HCT116 (cell line): Measurements from ENCODE around the gene SH3BP5L. TPM values are rescaled to one million over a fixed set of nuclear protein-coding genes. Genes with fewer than 3 reads are reported as not detected.

Experiments used
- ATAC-seq: fragments of 200-7000 bp; cut with Tn5 transposase; 2 replicates; pipeline ENCODE4 v1.9.1; 2020; ENCODE audit warnings: mild to moderate bottlenecking, moderate library complexity
- BruUV-seq: library from RNA; stranded (reverse); fragments of 400-500 nt; replicated peaks from 2 replicates; lab custom pipeline; 2021; lab: Mats Ljungman, UMichigan
- CTCF ChIA-PET: fragments of 300-600 bp; sonication (Branson Sonifier 250); formaldehyde crosslinking; loops from one replicate; lab custom pipeline; 2021; ENCODE audit warnings: antibody characterized with exemption; lab: Charles Lee
- POLR2A ChIA-PET: fragments of 300-600, 350-600 bp; sonication (Branson Sonifier 250); formaldehyde crosslinking; loops from one replicate; lab custom pipeline; 2021; ENCODE audit warnings: antibody characterized with exemption; lab: Charles Lee
- RAD21 ChIA-PET, 2 experiments: fragments of 300-600 bp; sonication (Branson Sonifier 250); formaldehyde crosslinking; loops; one replicate each; lab custom pipeline; 2023; ENCODE audit warnings: low total read pairs in 2 of 2; ENCODE audit not compliant: uncharacterized antibody in 2 of 2, unreplicated experiment in 2 of 2, low non-redundant PET in 1 of 2; lab: Charles Lee
- DNase-seq: peaks from one replicate; pipeline ENCODE4 v3.0.0-alpha.2; 2010; ENCODE audit warnings: low read depth, low spot score
- H2AFZ ChIP-seq: fragments of 200-600 bp; shearing (Covaris generic), sonication (generic); 2 replicates; pipeline ENCODE4 v1.6.1; 2017; ENCODE audit warnings: low read depth, mixed run types, mixed read lengths, antibody characterized with exemption, low read length; ENCODE audit not compliant: poor library complexity, severe bottlenecking
- H3K27ac ChIP-seq: 2 replicates; pipeline ENCODE4 v1.5.1; 2012; ENCODE audit warnings: low read depth, low read length
- H3K27me3 ChIP-seq: fragments of 200-600 bp; sonication (generic); 2 replicates; pipeline ENCODE4 v1.6.1; 2016; ENCODE audit warnings: mixed run types, low read length, mixed read lengths; ENCODE audit not compliant: insufficient read depth
- H3K36me3 ChIP-seq, 2 experiments: fragments of 200-500 bp in 1 of 2; fragments of 200-600 bp in 1 of 2; sonication (Bioruptor generic) in 1 of 2; sonication (generic) in 1 of 2; 2 replicates each; pipeline versions ENCODE4 v1.5.1 to v1.6.1; 2014 to 2016; ENCODE audit warnings: low read length in 2 of 2, inconsistent platforms in 1 of 2, mixed read lengths in 1 of 2, mixed run types in 1 of 2; ENCODE audit not compliant: insufficient read depth in 2 of 2, control insufficient read depth in 1 of 2
- H3K4me1 ChIP-seq, 2 experiments: fragments of 200-600 bp in 1 of 2; sonication (generic) in 1 of 2; 2 replicates each; pipeline versions ENCODE4 v1.5.1 to v1.6.1; 2012 to 2017; ENCODE audit warnings: low read length in 2 of 2, inconsistent platforms in 1 of 2, mild to moderate bottlenecking in 1 of 2, mixed read lengths in 1 of 2, mixed run types in 1 of 2, moderate library complexity in 1 of 2; ENCODE audit not compliant: insufficient read depth in 2 of 2, control insufficient read depth in 1 of 2
- H3K4me2 ChIP-seq: fragments of 200-600 bp; sonication (generic); 2 replicates; pipeline ENCODE4 v1.6.1; 2017; ENCODE audit warnings: mixed run types, low read length, mixed read lengths
- H3K4me3 ChIP-seq, 2 experiments: fragments of 200-600 bp in 1 of 2; sonication (generic) in 1 of 2; replicated peaks in 1 of 2; 2 replicates each; pipeline ENCODE4 v1.5.1; 2011 to 2016; ENCODE audit warnings: low read length in 2 of 2, control low read depth in 1 of 2, low read depth in 1 of 2, mild to moderate bottlenecking in 1 of 2, mixed read lengths in 1 of 2, mixed run types in 1 of 2
- H3K79me2 ChIP-seq: fragments of 200-600 bp; sonication (generic); 2 replicates; pipeline ENCODE4 v1.6.1; 2017; ENCODE audit warnings: mild to moderate bottlenecking, mixed run types, low read length, moderate library complexity, mixed read lengths; ENCODE audit not compliant: insufficient read depth
- H3K9ac ChIP-seq: fragments of 200-600 bp; sonication (generic); 2 replicates; pipeline ENCODE4 v1.6.1; 2016; ENCODE audit warnings: low read length, mixed read lengths
- H3K9me2 ChIP-seq: fragments of 200-600 bp; sonication (generic), shearing (Covaris generic); 2 replicates; pipeline ENCODE4 v1.6.1; 2017; ENCODE audit warnings: mixed run types, mild to moderate bottlenecking, moderate library complexity; ENCODE audit not compliant: insufficient read depth
- H3K9me3 ChIP-seq, 2 experiments: fragments of 200-500 bp in 1 of 2; fragments of 200-600 bp in 1 of 2; sonication (Bioruptor generic) in 1 of 2; sonication (generic) in 1 of 2; 2 replicates each; pipeline ENCODE4 v1.6.1; 2014 to 2017; ENCODE audit warnings: low read length in 2 of 2, mixed read lengths in 2 of 2, inconsistent platforms in 1 of 2, low read depth in 1 of 2, mild to moderate bottlenecking in 1 of 2, mixed run types in 1 of 2, moderate library complexity in 1 of 2; ENCODE audit not compliant: control insufficient read depth in 1 of 2, insufficient read depth in 1 of 2
- H4K20me1 ChIP-seq: fragments of 200-600 bp; sonication (generic), shearing (Covaris generic); 2 replicates; pipeline ENCODE4 v1.6.1; 2017; ENCODE audit warnings: mixed run types, mild to moderate bottlenecking, moderate library complexity; ENCODE audit not compliant: insufficient read depth
- ATF3 ChIP-seq: IDR thresholded peaks from 2 replicates; pipeline ENCODE4 v1.6.1; 2012
- CBX3 ChIP-seq: IDR thresholded peaks from 2 replicates; pipeline ENCODE4 v1.6.1; 2012; ENCODE audit warnings: low read depth
- CTCF ChIP-seq, 3 experiments: fragments of 200-600 bp in 1 of 3; sonication (generic) in 1 of 3; IDR thresholded peaks in 2 of 3; conservative IDR thresholded peaks in 1 of 3; 2 replicates each; pipeline ENCODE4 v1.5.1; 2012 to 2017; ENCODE audit warnings: low read depth in 2 of 3, low read length in 2 of 3, antibody characterized with exemption in 1 of 3, borderline replicate concordance in 1 of 3, control low read depth in 1 of 3, mild to moderate bottlenecking in 1 of 3, mixed read lengths in 1 of 3, mixed run types in 1 of 3, moderate library complexity in 1 of 3; ENCODE audit not compliant: insufficient read depth in 1 of 3
- ELF1 ChIP-seq: IDR thresholded peaks from 2 replicates; pipeline ENCODE4 v1.6.1; 2012; ENCODE audit warnings: low read depth, borderline replicate concordance
- EZH2phosphoT487 ChIP-seq: fragments of 200-600 bp; IDR thresholded peaks from 2 replicates; pipeline ENCODE4 v1.6.1; 2018; ENCODE audit warnings: antibody characterized with exemption, borderline replicate concordance
- POLR2AphosphoS5 ChIP-seq: IDR thresholded peaks from 2 replicates; pipeline ENCODE4 v1.6.1; 2011; ENCODE audit warnings: mild to moderate bottlenecking, low read depth, low read length, moderate library complexity
- RAD21 ChIP-seq: IDR thresholded peaks from 2 replicates; pipeline ENCODE4 v1.6.1; 2012; ENCODE audit warnings: low read depth, mild to moderate bottlenecking
- REST ChIP-seq: IDR thresholded peaks from 2 replicates; pipeline ENCODE4 v1.6.1; 2012; ENCODE audit warnings: low read depth
- SIN3A ChIP-seq: IDR thresholded peaks from 2 replicates; pipeline ENCODE4 v1.6.1; 2012; ENCODE audit warnings: low read depth
- SP1 ChIP-seq: IDR thresholded peaks from 2 replicates; pipeline ENCODE4 v1.6.1; 2012; ENCODE audit warnings: low read depth
- SRF ChIP-seq: IDR thresholded peaks from 2 replicates; pipeline ENCODE4 v1.6.1; 2012; ENCODE audit warnings: low read depth
- ZNF274 ChIP-seq: fragments of 200-500 bp; sonication (Bioruptor generic); IDR thresholded peaks from 2 replicates; pipeline ENCODE4 v1.6.1; 2014; ENCODE audit warnings: mild to moderate bottlenecking, low read depth, low read length, inconsistent platforms
- intact Hi-C: fragments of 100-400 bp; cut with micrococcal nuclease; formaldehyde crosslinking; loops from 2 replicates; pipeline ENCODE4 v1.10.0; 2022
- total RNA-seq: library from RNA; stranded (reverse); gene quantifications from one replicate; pipeline ENCODE4 v1.2.1, GENCODE V29; 2021; ENCODE audit not compliant: unreplicated experiment

The SH3BP5L gene
- total RNA-seq, 1 experiment from 2014 or later: 22.3 TPM

GRCh38 chr1:248823517-248824001 is 2.2 kb downstream of the SH3BP5L start:
- no peak overlapping the region for H3K27ac ChIP-seq
- intact Hi-C loops: no loop called here
- no peaks in the 10 kb centered on the region for H3K9me3 ChIP-seq
- H3K36me3 ChIP-seq: peaks cover 5 to 12% of the 10 kb centered on the region in 2 experiments
- RAD21 ChIA-PET: no interaction called here
- no peaks in the 10 kb centered on the region for H3K27me3 ChIP-seq
- no peak overlapping the region for H3K9ac ChIP-seq
- no peak overlapping the region for H3K4me3 ChIP-seq
- POLR2A ChIA-PET: no interaction called here
- no peak for ATAC-seq
- no peak overlapping the region for H2AFZ ChIP-seq
- H3K4me1 ChIP-seq: peaks cover 16 to 41% of the 10 kb centered on the region in 2 experiments
- DNase-seq: no peak
- no TSS peak for BruUV-seq
- H4K20me1 ChIP-seq: no peaks in the 10 kb centered on the region
- no peaks in the 10 kb centered on the region for H3K9me2 ChIP-seq
- CTCF ChIA-PET: no interaction called here
- H3K4me2 ChIP-seq: no peak overlapping the region
- TF ChIP-seq CBX3 (no peak), ATF3 (no peak), CTCF (IDR thresholded peaks at IDR 0.05 in 2 of 3, conservative IDR thresholded peaks at IDR 0.05 in 1 of 3; ENCODE audit: borderline replicate concordance in 1 of 3, insufficient read depth in 1 of 3, low read depth in 2 of 3, low read length in 2 of 3) (no peak), RAD21 (no peak), SIN3A (no peak), ELF1 (no peak), SP1 (no peak), EZH2phosphoT487 (no peak), POLR2AphosphoS5 (no peak), REST (no peak), SRF (no peak), ZNF274 (no peak)
- TF ChIP-seq, all 23 proteins: peak for 0
- peaks cover 55% of the 10 kb centered on the region for H3K79me2 ChIP-seq
